ENCODE measurements around the gene VAC14.

Gene VAC14

GRCh38 chr16:70648606-70649005 lies 152.4 kb downstream of the VAC14 start:
- Histone ChIP-seq H3K36me3 (ENCODE audit: insufficient read depth, low read length) (no peaks in the 10 kb centered on the region), H3K79me2 (ENCODE audit: insufficient read depth, low read length) (no peaks in the 10 kb centered on the region), H3F3A (ENCODE audit: insufficient read depth, low read length) (no peaks in the 10 kb centered on the region), H3K9me3 (ENCODE audit: low read length) (no peaks in the 10 kb centered on the region), H3K27me3 (ENCODE audit: insufficient read depth, low read length) (peaks cover 7% of the 10 kb centered on the region; the same call in 1 of the 2 replicates), H3K4me1 (ENCODE audit: insufficient read depth, low read length, severe bottlenecking) (no peaks in the 10 kb centered on the region), H4K20me1 (ENCODE audit: insufficient read depth, low read length) (no peaks in the 10 kb centered on the region), H3K4me3 (ENCODE audit: low read depth, low read length, poor library complexity, severe bottlenecking) (no peak overlapping the region), H2AFZ (ENCODE audit: low read length) (no peak overlapping the region), H3K27ac (ENCODE audit: low read depth, low read length, poor library complexity, severe bottlenecking) (no peak overlapping the region), H3K9ac (ENCODE audit: low read length) (no peak overlapping the region), H3K4me2 (ENCODE audit: low read length) (no peak overlapping the region), H3K9me2 (ENCODE audit: low read depth, low read length) (no peaks in the 10 kb centered on the region)
- no peak for TF ChIP-seq CTCF (IDR thresholded peaks at IDR 0.05; ENCODE audit: low read length)
- no peak for TF ChIP-seq EZH2 (IDR thresholded peaks at IDR 0.05; ENCODE audit: borderline replicate concordance, low read length)

GRCh38 chr16:70647441-70648359 lies 153.3 kb downstream of the VAC14 start:
- no peaks in the 10 kb centered on the region for H3F3A ChIP-seq (ENCODE audit: insufficient read depth, low read length)
- H3K9me2 ChIP-seq (ENCODE audit: low read depth, low read length), result no peaks in the 10 kb centered on the region
- no peak overlapping the region for H3K27ac ChIP-seq (ENCODE audit: low read depth, low read length, poor library complexity, severe bottlenecking)
- H3K36me3 ChIP-seq (ENCODE audit: insufficient read depth, low read length), result no peaks in the 10 kb centered on the region
- no peak overlapping the region for H3K4me2 ChIP-seq (ENCODE audit: low read length)
- H3K79me2 ChIP-seq (ENCODE audit: insufficient read depth, low read length), result no peaks in the 10 kb centered on the region
- H3K4me3 ChIP-seq (ENCODE audit: low read depth, low read length, poor library complexity, severe bottlenecking), result no peak overlapping the region
- no peak overlapping the region for H3K9ac ChIP-seq (ENCODE audit: low read length)
- no peak overlapping the region for H2AFZ ChIP-seq (ENCODE audit: low read length)
- H3K4me1 ChIP-seq (ENCODE audit: insufficient read depth, low read length, severe bottlenecking), result no peaks in the 10 kb centered on the region
- H3K9me3 ChIP-seq (ENCODE audit: low read length), result no peaks in the 10 kb centered on the region
- H4K20me1 ChIP-seq (ENCODE audit: insufficient read depth, low read length), result no peaks in the 10 kb centered on the region
- TF ChIP-seq EZH2 (IDR thresholded peaks at IDR 0.05; ENCODE audit: borderline replicate concordance, low read length) (no peak), CTCF (IDR thresholded peaks at IDR 0.05; ENCODE audit: low read length) (no peak)
- peaks cover 7% of the 10 kb centered on the region; the same call in 1 of the 2 replicates for H3K27me3 ChIP-seq (ENCODE audit: insufficient read depth, low read length)

GRCh38 chr16:70646260-70647241 lies 154.4 kb downstream of the VAC14 start, which contains the start of gene IL34:
Gene IL34, plus strand, starts transcription at chr16:70646559. Its CDS starts 389 bp downstream, at chr16:70646948.
- H3K9ac ChIP-seq (ENCODE audit: low read length), result no peak within 1 kb of the TSS
- no peak within 1 kb of the TSS for H2AFZ ChIP-seq (ENCODE audit: low read length)
- no peak within 1 kb of the TSS for H3K27ac ChIP-seq (ENCODE audit: low read depth, low read length, poor library complexity, severe bottlenecking)
- no peak within 1 kb of the TSS for H3K4me3 ChIP-seq (ENCODE audit: low read depth, low read length, poor library complexity, severe bottlenecking)
- no peaks in the 10 kb centered on the region for H3K9me2 ChIP-seq (ENCODE audit: low read depth, low read length)
- no peaks in the 10 kb centered on the region for H3K4me1 ChIP-seq (ENCODE audit: insufficient read depth, low read length, severe bottlenecking)
- no peaks in the 10 kb centered on the region for H3K79me2 ChIP-seq (ENCODE audit: insufficient read depth, low read length)
- H3K36me3 ChIP-seq (ENCODE audit: insufficient read depth, low read length), result no peaks in the 10 kb centered on the region
- H3F3A ChIP-seq (ENCODE audit: insufficient read depth, low read length), result no peaks in the 10 kb centered on the region
- H4K20me1 ChIP-seq (ENCODE audit: insufficient read depth, low read length), result no peaks in the 10 kb centered on the region
- peaks cover 7% of the 10 kb centered on the region; the same call in 1 of the 2 replicates for H3K27me3 ChIP-seq (ENCODE audit: insufficient read depth, low read length)
- no peak within 1 kb of the TSS for H3K4me2 ChIP-seq (ENCODE audit: low read length)
- no peak for TF ChIP-seq EZH2 (IDR thresholded peaks at IDR 0.05; ENCODE audit: borderline replicate concordance, low read length)
- no peak for TF ChIP-seq CTCF (IDR thresholded peaks at IDR 0.05; ENCODE audit: low read length)
- no peaks in the 10 kb centered on the region for H3K9me3 ChIP-seq (ENCODE audit: low read length)

Measured in OCI-LY1 (cell line).